VCaP (cell line): Measurements from ENCODE around the gene TMTC1.

ENCODE experiments used
- H3K27ac ChIP-seq: fragments of 450-650 bp; 2 replicates; pipeline ENCODE4 v1.5.1; 2017
- CTCF ChIP-seq: fragments of 450-650 bp; conservative IDR thresholded peaks from 2 replicates; pipeline ENCODE4 v1.5.1; 2017; ENCODE audit warnings: mild to moderate bottlenecking, moderate library complexity

Gene TMTC1

DNA sequence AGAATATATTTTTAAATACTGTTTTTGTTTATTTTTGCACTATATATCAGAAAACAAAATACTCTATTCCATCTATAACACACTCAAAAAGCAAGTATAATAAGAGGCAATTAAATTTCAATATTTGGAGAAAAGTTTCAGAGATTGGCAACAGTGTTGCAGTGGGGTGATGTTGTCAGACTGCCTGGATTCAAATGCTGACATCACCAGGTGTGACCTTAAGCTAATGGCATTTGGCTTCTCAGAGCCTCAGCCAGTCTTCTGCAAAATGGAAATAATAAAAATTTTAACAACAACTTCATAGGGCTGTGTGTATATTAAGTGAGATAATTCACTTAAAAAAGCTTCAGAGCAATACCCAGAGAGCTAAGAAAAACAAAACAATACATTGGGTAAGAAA, 74.7 kb downstream of the TMTC1 start:
- no peak overlapping the region for H3K27ac ChIP-seq
- TF ChIP-seq CTCF, result no peak

- no peak for TF ChIP-seq CTCF
- no peak overlapping the region for H3K27ac ChIP-seq
These were observed 75.9 kb downstream of the TMTC1 start for GRCh38 chr12:29707846-29708245.

DNA sequence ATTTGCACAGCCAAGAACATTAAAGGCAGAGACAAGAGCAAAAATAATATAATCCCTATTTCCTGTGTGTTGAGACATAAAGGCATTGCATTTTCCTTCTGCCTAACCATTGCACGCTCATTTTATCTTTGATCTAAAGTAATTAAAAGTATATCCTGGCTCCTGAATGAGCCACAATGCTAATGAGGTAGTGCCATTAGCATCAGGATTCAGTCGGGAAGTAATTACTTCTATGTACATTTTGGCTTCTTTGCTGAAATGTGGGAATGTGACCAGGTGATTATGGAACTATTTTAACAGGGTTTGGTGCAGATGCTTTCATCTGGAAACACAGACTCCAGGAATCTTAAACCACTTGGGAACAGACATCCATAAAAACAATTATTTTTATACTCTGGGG, 77.4 kb downstream of the TMTC1 start:
- no peak for TF ChIP-seq CTCF

DNA sequence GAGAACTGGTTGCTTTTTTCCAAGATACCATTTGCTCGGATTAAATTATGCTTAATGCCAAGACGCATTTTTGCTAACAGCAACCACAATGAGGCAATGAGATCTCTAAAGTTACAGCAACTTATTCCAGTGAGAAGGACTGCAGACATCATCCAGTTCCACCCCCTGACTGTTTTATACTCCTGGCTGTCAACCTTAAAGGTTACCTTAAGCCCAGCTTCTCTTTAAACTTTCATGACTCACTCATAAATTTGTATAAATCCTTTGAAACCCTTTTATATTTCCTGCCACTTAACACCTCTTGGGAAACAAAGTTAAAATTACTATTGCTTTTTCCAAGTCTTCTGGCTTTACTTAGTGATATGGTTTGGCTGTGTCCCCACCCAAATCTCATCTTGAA, 80.2 kb downstream of the TMTC1 start:
- no peak overlapping the region for H3K27ac ChIP-seq
- no peak for TF ChIP-seq CTCF

More for the DNA sequence above, 77.4 kb downstream of the TMTC1 start:
- H3K27ac ChIP-seq, result no peak overlapping the region

- no peak for TF ChIP-seq CTCF
- H3K27ac ChIP-seq, result no peak overlapping the region
These were observed 80.8 kb downstream of the TMTC1 start for GRCh38 chr12:29702972-29703371.

DNA sequence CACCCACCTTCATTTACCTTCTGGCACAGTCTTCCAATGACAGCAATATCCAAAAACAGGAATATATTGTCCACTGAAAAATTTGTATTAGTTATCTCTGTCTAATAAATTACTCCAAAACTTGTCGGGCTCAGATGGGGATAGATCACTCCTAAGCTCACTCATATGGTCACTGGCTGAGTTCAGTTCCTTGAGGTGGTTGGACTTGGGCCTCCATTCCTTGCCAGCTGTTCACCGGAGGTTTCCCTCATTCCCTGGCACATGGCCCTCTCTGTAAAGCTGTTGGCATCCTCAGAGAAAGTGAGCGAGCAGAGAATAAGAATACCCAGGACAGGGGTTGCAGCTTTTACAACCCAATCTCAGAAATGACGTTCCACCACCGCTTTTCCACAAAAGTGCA, 81.5 kb downstream of the TMTC1 start:
- TF ChIP-seq CTCF, result no peak
- no peak overlapping the region for H3K27ac ChIP-seq

GRCh38 chr12:29700761-29701481, 82.8 kb downstream of the TMTC1 start:
- no peak for TF ChIP-seq CTCF
- H3K27ac ChIP-seq, result no peak overlapping the region
